Suprapubic skin (tissue), 4 donors: ENCODE measurements around the gene ITGAE. TPM values are rescaled to one million over a fixed set of nuclear protein-coding genes. Genes with fewer than 3 reads are reported as not detected.
A peak's percentile ranks its signal among the peaks of the same experiment; 100 is the strongest.
"Not testable (repeated sequence)": the region's sequence is repeated elsewhere in the genome, so short reads cannot be mapped to it uniquely, and the experiment has no call there.

Source experiments
- DNase-seq, 2 donors: peaks; one replicate each; pipeline ENCODE4 v3.0.0-alpha.2; 2019; ENCODE audit warnings: low spot score in 2 of 2
- H3K27ac ChIP-seq: fragments of 200-600 bp; sonication (generic); one replicate; pipeline ENCODE4 v1.5.1; 2019
- H3K27me3 ChIP-seq: fragments of 200-600 bp; sonication (generic); one replicate; pipeline ENCODE4 v1.5.1; 2019
- H3K36me3 ChIP-seq: fragments of 200-600 bp; sonication (generic); one replicate; pipeline ENCODE4 v1.5.1; 2019
- H3K4me1 ChIP-seq: fragments of 200-600 bp; sonication (generic); one replicate; pipeline ENCODE4 v1.5.1; 2019
- H3K4me3 ChIP-seq: fragments of 200-600 bp; sonication (generic); one replicate; pipeline ENCODE4 v1.5.1; 2019; ENCODE audit warnings: mild to moderate bottlenecking
- H3K9me3 ChIP-seq: fragments of 200-600 bp; sonication (generic); one replicate; pipeline ENCODE4 v1.5.1; 2019
- CTCF ChIP-seq, 2 donors: fragments of 200-600 bp in 1 of 2; fragments of 450-650 bp in 1 of 2; sonication (generic) in 1 of 2; IDR thresholded peaks; one replicate each; pipeline ENCODE4 v1.5.1; 2016 to 2019; ENCODE audit warnings: antibody characterized with exemption in 2 of 2, mild to moderate bottlenecking in 1 of 2, moderate library complexity in 1 of 2
- EP300 ChIP-seq: sonication (generic); formaldehyde crosslinking; IDR thresholded peaks from one replicate; pipeline ENCODE4 v1.6.1; 2017; ENCODE audit warnings: antibody characterized with exemption
- POLR2A ChIP-seq, 2 donors: fragments of 450-650 bp; IDR thresholded peaks; one replicate each; pipeline ENCODE4 v1.6.1; 2017; ENCODE audit warnings: antibody characterized with exemption in 2 of 2, mild to moderate bottlenecking in 2 of 2, moderate library complexity in 2 of 2
- POLR2AphosphoS5 ChIP-seq, 3 donors: sonication (generic); formaldehyde crosslinking; IDR thresholded peaks; one replicate each; pipeline ENCODE4 v1.6.1; 2017; ENCODE audit warnings: antibody characterized with exemption in 3 of 3
- WGBS: methylation state at CpG from one replicate; pipeline ENCODE4 v1.1.5; 2018; 5-methylcytosine and 5-hydroxymethylcytosine counted together
- total RNA-seq, 4 donors: library from RNA; depleted of rRNA; stranded (reverse); fragments of >200 nt; gene quantifications; one replicate each; pipeline ENCODE4 v1.1.0, GENCODE V29; 2016

ITGAE gene
- total RNA-seq, 4 donors from 2014 or later, result 14.0 to 20.7 (median 14.4) TPM

- H3K27ac ChIP-seq, result no peak overlapping the region
- 69% methylated on average over 9 of the region's 9 CpGs for WGBS
- H3K36me3 ChIP-seq, result no peaks in the 10 kb centered on the region
- no peaks in the 10 kb centered on the region for H3K4me1 ChIP-seq
- TF ChIP-seq POLR2AphosphoS5 (IDR thresholded peaks at IDR 0.05), result no peak
- no peak for TF ChIP-seq POLR2A (IDR thresholded peaks at IDR 0.05)
- TF ChIP-seq CTCF (IDR thresholded peaks at IDR 0.05), result no peak
- H3K27me3 ChIP-seq, result no peaks in the 10 kb centered on the region
- no peaks in the 10 kb centered on the region for H3K9me3 ChIP-seq
- no peak overlapping the region for H3K4me3 ChIP-seq
- no peak for DNase-seq
Observed at GRCh38 chr17:3732210-3732621, 68.8 kb downstream of the ITGAE start.

GRCh38 chr17:3730881-3731429 is 70.0 kb downstream of the ITGAE start:
- no peak for DNase-seq
- H3K27me3 ChIP-seq, result no peaks in the 10 kb centered on the region
- no peak overlapping the region for H3K4me3 ChIP-seq
- TF ChIP-seq POLR2A (IDR thresholded peaks at IDR 0.05) (no peak), POLR2AphosphoS5 (IDR thresholded peaks at IDR 0.05) (no peak), EP300 (no peak), CTCF (IDR thresholded peaks at IDR 0.05) (no peak)
- no peaks in the 10 kb centered on the region for H3K36me3 ChIP-seq
- H3K27ac ChIP-seq, result no peak overlapping the region
- WGBS, result 50% methylated on average over 9 of the region's 9 CpGs
- H3K9me3 ChIP-seq, result no peaks in the 10 kb centered on the region
- no peaks in the 10 kb centered on the region for H3K4me1 ChIP-seq

GRCh38 chr17:3729881-3730280 is 71.1 kb downstream of the ITGAE start:
- Histone ChIP-seq H3K27ac (no peak overlapping the region), H3K9me3 (no peaks in the 10 kb centered on the region), H3K4me3 (no peak overlapping the region), H3K4me1 (no peaks in the 10 kb centered on the region), H3K36me3 (no peaks in the 10 kb centered on the region), H3K27me3 (no peaks in the 10 kb centered on the region)
- 89% methylated on average over 6 of the region's 6 CpGs for WGBS
- TF ChIP-seq POLR2AphosphoS5 (IDR thresholded peaks at IDR 0.05), result no peak
- no peak for TF ChIP-seq POLR2A (IDR thresholded peaks at IDR 0.05)
- TF ChIP-seq EP300, result no peak
- no peak for TF ChIP-seq CTCF (IDR thresholded peaks at IDR 0.05)
- DNase-seq, result no peak

GRCh38 chr17:3728099-3728498 is 72.9 kb downstream of the ITGAE start:
- H3K4me1 ChIP-seq, H3K27me3 ChIP-seq, H3K4me3 ChIP-seq, DNase-seq, H3K9me3 ChIP-seq, H3K27ac ChIP-seq, H3K36me3 ChIP-seq: not testable (repeated sequence)
- WGBS, result 96% methylated on average over 3 of the region's 3 CpGs

GRCh38 chr17:3727041-3727440 is 73.9 kb downstream of the ITGAE start:
- DNase-seq, result no peak
- H3K36me3 ChIP-seq, result no peaks in the 10 kb centered on the region
- no peaks in the 10 kb centered on the region for H3K27me3 ChIP-seq
- no peak for TF ChIP-seq POLR2AphosphoS5 (IDR thresholded peaks at IDR 0.05)
- H3K4me1 ChIP-seq, result peaks cover 18% of the 10 kb centered on the region
- WGBS, result 69% methylated on average over 2 of the region's 2 CpGs
- no peak overlapping the region for H3K4me3 ChIP-seq
- H3K27ac ChIP-seq, result no peak overlapping the region
- no peaks in the 10 kb centered on the region for H3K9me3 ChIP-seq

GRCh38 chr17:3724378-3725077 is 76.5 kb downstream of the ITGAE start:
- no peaks in the 10 kb centered on the region for H3K27me3 ChIP-seq
- H3K27ac ChIP-seq, result no peak overlapping the region
- peaks cover 3% of the 10 kb centered on the region for H3K36me3 ChIP-seq
- WGBS, result 22% methylated on average over 20 of the region's 27 CpGs
- H3K9me3 ChIP-seq, result no peaks in the 10 kb centered on the region
- H3K4me3 ChIP-seq, result peak overlapping the region; percentile 97
- no peak for DNase-seq
- peaks cover 31% of the 10 kb centered on the region for H3K4me1 ChIP-seq
- no peak for TF ChIP-seq CTCF (IDR thresholded peaks at IDR 0.05)
- TF ChIP-seq EP300, result no peak
- no peak for TF ChIP-seq POLR2A (IDR thresholded peaks at IDR 0.05)
- TF ChIP-seq POLR2AphosphoS5 (IDR thresholded peaks at IDR 0.05), result no peak
